ENCODE measurements around the gene GRAMD1A. TPM values are rescaled to one million over a fixed set of nuclear protein-coding genes. Genes with fewer than 3 reads are reported as not detected.
"Not testable (repeated sequence)": the region's sequence is repeated elsewhere in the genome, so short reads cannot be mapped to it uniquely, and the experiment has no call there.

GRAMD1A gene
- total RNA-seq, 1 experiment from 2014 or later = 18.0 TPM

GRCh38 chr19:35034588-35035382, 34.7 kb downstream of the GRAMD1A start:
- no peak for DNase-seq (ENCODE audit: low read depth)

GRCh38 chr19:35037716-35038622, 37.8 kb downstream of the GRAMD1A start:
- DNase-seq (ENCODE audit: low read depth) = peak; percentile 48

DNA sequence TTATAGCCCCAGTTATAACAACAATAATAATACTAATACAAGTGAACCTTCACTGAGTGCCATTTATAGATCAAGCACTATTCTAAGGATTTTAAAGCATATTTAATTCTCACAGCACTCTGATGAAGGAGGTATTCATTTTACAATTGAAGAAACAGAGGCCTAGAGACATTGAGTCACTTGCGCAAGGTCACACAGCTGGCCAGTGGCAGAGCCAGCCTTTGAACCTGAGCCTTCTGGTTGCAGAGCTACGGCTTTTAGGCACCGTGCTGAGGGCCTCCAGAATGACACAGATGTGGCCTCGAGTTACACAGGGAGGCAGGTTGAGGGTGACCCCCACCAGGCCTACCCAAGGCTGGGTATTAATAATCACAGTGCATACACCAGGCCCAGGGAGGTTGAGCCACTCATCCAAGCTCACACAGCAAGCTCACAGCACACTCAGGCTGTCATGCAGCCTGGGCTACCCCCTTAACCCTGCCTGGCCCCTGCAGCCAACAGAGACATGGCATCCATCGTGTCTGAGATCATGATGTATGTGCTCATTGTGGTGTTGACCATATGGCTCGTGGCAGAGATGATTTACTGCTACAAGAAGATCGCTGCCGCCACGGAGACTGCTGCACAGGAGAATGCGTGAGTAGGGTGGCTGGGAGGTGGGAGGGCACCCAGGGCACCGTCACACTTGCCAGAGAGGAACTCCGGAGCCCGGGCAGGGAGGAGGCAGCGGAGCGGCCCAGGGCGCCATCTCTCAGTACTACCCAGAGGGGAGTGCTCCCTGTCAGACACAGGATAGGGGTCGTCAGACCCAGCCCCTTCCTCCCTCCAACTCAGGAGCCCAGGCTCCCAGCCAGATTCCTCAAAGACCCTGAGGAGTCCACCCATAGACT, 38.7 kb downstream of the GRAMD1A start:
- DNase-seq (ENCODE audit: low read depth) = no peak

- DNase-seq (ENCODE audit: low read depth) = no peak
Observed at GRCh38 chr19:35039881-35040825, 40.0 kb downstream of the GRAMD1A start.

GRCh38 chr19:35040826-35041547, 40.9 kb downstream of the GRAMD1A start:
- DNase-seq (ENCODE audit: low read depth) = no peak

- DNase-seq (ENCODE audit: low read depth) = no peak
Observed at GRCh38 chr19:35041548-35042055, 41.5 kb downstream of the GRAMD1A start, which contains the start of gene HPN. Gene HPN, plus strand, starts transcription at chr19:35041721. Its CDS starts 786 bp downstream, at chr19:35042507.

DNA sequence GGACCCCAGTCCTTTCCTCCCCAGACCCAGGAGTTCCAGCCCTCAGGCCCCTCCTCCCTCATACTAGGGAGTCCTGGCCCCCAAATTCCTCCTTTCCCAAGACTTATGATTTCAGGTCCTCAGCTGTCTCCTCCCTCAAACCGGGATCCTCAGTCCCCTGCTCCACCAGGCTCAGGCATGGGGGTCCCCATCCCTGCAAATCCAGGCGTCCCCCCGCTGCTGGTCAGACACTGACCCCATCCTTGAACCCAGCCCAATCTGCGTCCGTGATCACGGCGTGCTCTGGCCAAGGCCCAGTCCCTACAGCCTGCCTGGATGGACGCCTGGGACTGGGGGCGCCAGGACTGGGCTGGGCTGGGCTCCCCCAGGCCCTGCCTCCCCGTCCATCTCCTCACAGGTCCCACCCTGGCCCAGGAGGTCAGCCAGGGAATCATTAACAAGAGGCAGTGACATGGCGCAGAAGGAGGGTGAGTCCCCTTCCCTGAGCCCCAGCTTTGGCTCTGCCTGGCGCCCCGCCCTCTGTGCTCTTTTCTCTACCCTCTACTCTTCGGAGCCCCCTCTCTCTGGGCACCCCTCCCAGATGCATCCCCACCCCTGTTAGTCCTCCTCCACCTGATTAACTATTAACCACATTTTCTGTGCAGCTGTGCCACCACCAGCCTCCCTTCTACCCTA, 42.1 kb downstream of the GRAMD1A start:
- DNase-seq (ENCODE audit: low read depth) = no peak

- DNase-seq (ENCODE audit: low read depth) = no peak
Observed at GRCh38 chr19:35042954-35043604, 43.0 kb downstream of the GRAMD1A start.

- no peak for DNase-seq (ENCODE audit: low read depth)
Observed at GRCh38 chr19:35043906-35044305, 43.8 kb downstream of the GRAMD1A start.

DNA sequence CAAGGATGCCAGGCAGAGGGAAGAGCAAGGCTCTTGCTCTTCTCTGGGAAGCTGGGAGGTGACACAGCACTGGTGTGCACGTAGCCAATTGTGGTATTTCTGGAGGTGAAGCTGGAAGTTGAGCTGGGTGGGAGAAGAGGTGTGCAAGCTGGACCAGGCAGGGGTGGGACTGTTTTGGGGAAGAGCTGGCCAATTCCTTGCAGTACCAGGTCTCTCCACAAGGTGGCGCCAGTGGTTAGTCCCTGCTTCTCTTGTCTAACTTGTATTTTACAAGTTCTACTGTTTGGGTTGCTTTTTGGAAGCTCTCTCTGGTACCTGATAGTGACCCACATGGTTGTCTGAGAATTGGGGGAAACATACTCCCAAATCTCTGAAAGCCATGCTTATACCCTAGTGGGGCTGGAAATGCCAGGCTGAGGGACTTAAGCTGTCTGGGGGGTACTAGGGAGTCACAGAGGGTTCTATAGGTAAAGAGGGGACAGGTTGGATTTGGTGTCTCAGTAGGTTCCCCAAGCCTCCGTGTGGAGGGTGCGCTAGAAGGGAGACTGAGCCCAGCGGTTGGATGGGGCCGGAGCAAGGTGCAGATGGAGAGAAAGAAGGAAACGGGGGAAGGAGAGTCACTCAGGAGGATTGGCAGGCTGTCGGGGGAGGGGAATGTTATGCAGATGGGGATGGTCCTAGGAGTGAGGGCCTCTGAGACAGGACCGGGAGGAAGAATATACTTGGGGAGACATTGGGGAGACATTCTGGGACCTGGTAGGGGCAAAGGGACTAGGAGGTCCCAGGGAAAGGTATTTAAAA, 44.4 kb downstream of the GRAMD1A start:
- DNase-seq (ENCODE audit: low read depth) = peak; percentile 41

- peak; percentile 45 for DNase-seq (ENCODE audit: low read depth)
Observed at GRCh38 chr19:35045667-35046300, 45.7 kb downstream of the GRAMD1A start.

DNA sequence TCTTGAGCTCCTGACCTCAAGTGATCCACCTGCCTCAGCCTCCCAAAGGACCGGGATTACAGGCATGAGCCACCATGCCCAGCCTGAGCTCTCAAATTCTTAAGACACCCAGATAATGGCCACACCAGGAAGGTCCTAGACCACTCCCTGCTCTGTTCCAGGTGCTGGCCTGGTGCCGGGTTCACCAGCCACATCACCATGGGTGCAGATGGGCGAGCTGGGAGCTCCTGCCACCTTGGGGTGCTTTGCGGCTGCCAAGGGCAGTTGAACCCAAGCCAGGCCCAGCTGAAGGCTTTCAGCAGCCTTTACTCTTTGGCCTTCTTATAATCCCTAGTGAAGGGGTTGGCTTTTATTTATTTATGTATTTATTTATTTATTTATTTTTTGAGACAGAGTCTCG, 46.3 kb downstream of the GRAMD1A start:
- no peak for DNase-seq (ENCODE audit: low read depth)

GRCh38 chr19:35048911-35049411, 48.8 kb downstream of the GRAMD1A start:
- no peak for DNase-seq (ENCODE audit: low read depth)

DNA sequence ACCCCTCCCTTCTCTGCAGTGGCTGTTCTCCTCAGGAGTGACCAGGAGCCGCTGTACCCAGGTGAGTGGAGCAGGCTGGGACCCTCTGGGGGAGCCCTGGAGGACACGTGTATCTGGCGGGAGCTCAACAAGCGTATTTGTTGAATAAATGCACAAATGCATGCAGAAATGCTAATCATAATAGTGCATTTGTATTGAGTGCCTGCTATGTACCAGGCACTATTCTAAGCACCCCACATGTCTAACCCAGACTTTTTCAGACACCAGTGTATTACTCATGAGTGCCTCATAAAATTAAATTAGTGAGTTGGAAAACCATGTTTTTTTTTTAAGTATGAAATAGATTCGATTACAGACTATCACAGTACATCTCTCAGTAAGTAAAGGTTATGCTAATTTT, 49.3 kb downstream of the GRAMD1A start:
- no peak for DNase-seq (ENCODE audit: low read depth)

GRCh38 chr19:35050662-35051061, 50.5 kb downstream of the GRAMD1A start:
- not testable (repeated sequence) for DNase-seq (ENCODE audit: low read depth)

GRCh38 chr19:35051268-35051667, 51.1 kb downstream of the GRAMD1A start:
- DNase-seq (ENCODE audit: low read depth) = not testable (repeated sequence)

GRCh38 chr19:35051796-35052195, 51.7 kb downstream of the GRAMD1A start:
- DNase-seq (ENCODE audit: low read depth) = no peak

Data from RPMI7951 (cell line).